22Rv1 (cell line): ENCODE measurements around the gene IQCK.

ENCODE experiments used
- ZFX ChIP-seq: fragments of 450-650 bp; IDR thresholded peaks from 2 replicates; pipeline ENCODE4 v1.6.1; 2017; ENCODE audit warnings: antibody characterized with exemption, borderline replicate concordance
- TF ChIP-seq, protein P1 (sequence below): fragments of 450-650 bp; IDR thresholded peaks from 2 replicates; pipeline ENCODE4 v1.5.1; 2017; ENCODE audit warnings: mild to moderate bottlenecking

GRCh38 chr16:19837984-19838707 is 120.1 kb downstream of the IQCK start:
- TF ChIP-seq, protein P1, sequence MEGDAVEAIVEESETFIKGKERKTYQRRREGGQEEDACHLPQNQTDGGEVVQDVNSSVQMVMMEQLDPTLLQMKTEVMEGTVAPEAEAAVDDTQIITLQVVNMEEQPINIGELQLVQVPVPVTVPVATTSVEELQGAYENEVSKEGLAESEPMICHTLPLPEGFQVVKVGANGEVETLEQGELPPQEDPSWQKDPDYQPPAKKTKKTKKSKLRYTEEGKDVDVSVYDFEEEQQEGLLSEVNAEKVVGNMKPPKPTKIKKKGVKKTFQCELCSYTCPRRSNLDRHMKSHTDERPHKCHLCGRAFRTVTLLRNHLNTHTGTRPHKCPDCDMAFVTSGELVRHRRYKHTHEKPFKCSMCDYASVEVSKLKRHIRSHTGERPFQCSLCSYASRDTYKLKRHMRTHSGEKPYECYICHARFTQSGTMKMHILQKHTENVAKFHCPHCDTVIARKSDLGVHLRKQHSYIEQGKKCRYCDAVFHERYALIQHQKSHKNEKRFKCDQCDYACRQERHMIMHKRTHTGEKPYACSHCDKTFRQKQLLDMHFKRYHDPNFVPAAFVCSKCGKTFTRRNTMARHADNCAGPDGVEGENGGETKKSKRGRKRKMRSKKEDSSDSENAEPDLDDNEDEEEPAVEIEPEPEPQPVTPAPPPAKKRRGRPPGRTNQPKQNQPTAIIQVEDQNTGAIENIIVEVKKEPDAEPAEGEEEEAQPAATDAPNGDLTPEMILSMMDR, result no peak
- no peak for TF ChIP-seq ZFX
